ENCODE measurements around the gene PIK3CA.
"Not testable (repeated sequence)": the region's sequence is repeated elsewhere in the genome, so short reads cannot be mapped to it uniquely, and the experiment has no call there.

The PIK3CA gene

DNA sequence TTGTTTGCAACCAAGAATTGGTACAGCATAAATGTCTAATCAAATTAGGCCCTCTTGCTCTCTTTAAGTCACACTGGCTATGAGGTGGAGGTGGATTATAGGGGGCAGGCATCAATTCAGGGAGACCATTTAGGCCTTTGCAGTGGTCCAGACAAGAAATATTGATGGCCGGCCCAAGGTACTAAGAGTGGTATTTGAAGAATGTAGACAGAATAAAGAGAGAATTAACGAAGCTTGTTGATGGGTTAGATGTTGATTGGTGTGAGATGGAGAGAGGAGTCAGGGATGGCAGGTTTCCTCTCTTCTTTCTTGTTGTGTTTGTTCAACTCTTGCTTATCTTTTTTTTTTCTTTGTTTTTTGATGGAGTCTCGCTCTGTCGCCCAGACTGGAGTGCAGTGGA lies 48.5 kb downstream of the PIK3CA start:
- H3K36me3 ChIP-seq (ENCODE audit: control insufficient read depth, insufficient read depth, low read length), result no peaks in the 10 kb centered on the region
- H3K4me1 ChIP-seq, result peaks cover 4% of the 10 kb centered on the region
- no peak overlapping the region for H3K4me3 ChIP-seq (ENCODE audit: low read depth, low read length)
- no peaks in the 10 kb centered on the region for H3K27me3 ChIP-seq (ENCODE audit: control insufficient read depth, insufficient read depth, low read length)
- no peak overlapping the region for H3K4me2 ChIP-seq (ENCODE audit: low read length)
- H2AFZ ChIP-seq, result no peak overlapping the region
- H3K9me3 ChIP-seq (ENCODE audit: control insufficient read depth, low read length), result no peaks in the 10 kb centered on the region
- no peak overlapping the region for H3K9ac ChIP-seq
- no peak overlapping the region for H3K27ac ChIP-seq
- H3K79me2 ChIP-seq, result peaks cover 7% of the 10 kb centered on the region
- TF ChIP-seq CTCF (IDR thresholded peaks at IDR 0.05), result no peak

GRCh38 chr3:179200790-179201189 lies 52.6 kb downstream of the PIK3CA start:
- Histone ChIP-seq H3K27ac (no peak overlapping the region), H3K27me3 (ENCODE audit: control insufficient read depth, insufficient read depth, low read length) (no peaks in the 10 kb centered on the region), H3K9me3 (ENCODE audit: control insufficient read depth, low read length) (no peaks in the 10 kb centered on the region), H3K9ac (no peak overlapping the region), H3K79me2 (no peaks in the 10 kb centered on the region), H3K36me3 (ENCODE audit: control insufficient read depth, insufficient read depth, low read length) (no peaks in the 10 kb centered on the region), H2AFZ (no peak overlapping the region), H3K4me3 (ENCODE audit: low read depth, low read length) (no peak overlapping the region), H3K4me1 (peaks cover 3% of the 10 kb centered on the region), H3K4me2 (ENCODE audit: low read length) (no peak overlapping the region)
- no peak for TF ChIP-seq CTCF (IDR thresholded peaks at IDR 0.05)

GRCh38 chr3:179215550-179215949 lies 67.4 kb downstream of the PIK3CA start:
- not testable (repeated sequence) for H3K27ac ChIP-seq; H3K36me3 ChIP-seq (ENCODE audit: control insufficient read depth, insufficient read depth, low read length); H3K27me3 ChIP-seq (ENCODE audit: control insufficient read depth, insufficient read depth, low read length); H3K9me3 ChIP-seq (ENCODE audit: control insufficient read depth, low read length); H3K79me2 ChIP-seq; H3K4me3 ChIP-seq (ENCODE audit: low read depth, low read length); H2AFZ ChIP-seq; H3K9ac ChIP-seq; H3K4me2 ChIP-seq (ENCODE audit: low read length); H3K4me1 ChIP-seq

DNA sequence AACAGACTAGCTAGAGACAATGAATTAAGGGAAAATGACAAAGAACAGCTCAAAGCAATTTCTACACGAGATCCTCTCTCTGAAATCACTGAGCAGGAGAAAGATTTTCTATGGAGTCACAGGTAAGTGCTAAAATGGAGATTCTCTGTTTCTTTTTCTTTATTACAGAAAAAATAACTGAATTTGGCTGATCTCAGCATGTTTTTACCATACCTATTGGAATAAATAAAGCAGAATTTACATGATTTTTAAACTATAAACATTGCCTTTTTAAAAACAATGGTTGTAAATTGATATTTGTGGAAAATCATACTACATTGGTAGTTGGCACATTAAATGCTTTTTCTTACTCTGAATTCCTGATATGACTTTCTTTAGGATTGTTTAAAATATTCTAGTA lies 70.1 kb downstream of the PIK3CA start:
- H3K79me2 ChIP-seq, result not testable (repeated sequence)

GRCh38 chr3:179223548-179223947 lies 75.4 kb downstream of the PIK3CA start:
- no peaks in the 10 kb centered on the region for H3K9me3 ChIP-seq (ENCODE audit: control insufficient read depth, low read length)
- H2AFZ ChIP-seq, result no peak overlapping the region
- no peak overlapping the region for H3K4me3 ChIP-seq (ENCODE audit: low read depth, low read length)
- no peaks in the 10 kb centered on the region for H3K4me1 ChIP-seq
- TF ChIP-seq CTCF (IDR thresholded peaks at IDR 0.05), result no peak
- no peaks in the 10 kb centered on the region for H3K79me2 ChIP-seq
- H3K27ac ChIP-seq, result no peak overlapping the region
- H3K36me3 ChIP-seq (ENCODE audit: control insufficient read depth, insufficient read depth, low read length), result no peaks in the 10 kb centered on the region
- H3K9ac ChIP-seq, result no peak overlapping the region
- no peaks in the 10 kb centered on the region for H3K27me3 ChIP-seq (ENCODE audit: control insufficient read depth, insufficient read depth, low read length)
- no peak overlapping the region for H3K4me2 ChIP-seq (ENCODE audit: low read length)

More for the DNA sequence above, 70.1 kb downstream of the PIK3CA start:
- not testable (repeated sequence) for H3K27ac ChIP-seq; H3K4me3 ChIP-seq (ENCODE audit: low read depth, low read length); H3K9ac ChIP-seq; H3K36me3 ChIP-seq (ENCODE audit: control insufficient read depth, insufficient read depth, low read length); H2AFZ ChIP-seq; H3K27me3 ChIP-seq (ENCODE audit: control insufficient read depth, insufficient read depth, low read length); H3K9me3 ChIP-seq (ENCODE audit: control insufficient read depth, low read length); H3K4me1 ChIP-seq; H3K4me2 ChIP-seq (ENCODE audit: low read length)

GRCh38 chr3:179224584-179224983 lies 76.4 kb downstream of the PIK3CA start:
- Histone ChIP-seq H3K4me1 (no peaks in the 10 kb centered on the region), H3K79me2 (no peaks in the 10 kb centered on the region), H3K9me3 (ENCODE audit: control insufficient read depth, low read length) (no peaks in the 10 kb centered on the region), H3K36me3 (ENCODE audit: control insufficient read depth, insufficient read depth, low read length) (no peaks in the 10 kb centered on the region), H3K27ac (no peak overlapping the region), H2AFZ (no peak overlapping the region), H3K9ac (no peak overlapping the region), H3K27me3 (ENCODE audit: control insufficient read depth, insufficient read depth, low read length) (no peaks in the 10 kb centered on the region), H3K4me2 (ENCODE audit: low read length) (no peak overlapping the region), H3K4me3 (ENCODE audit: low read depth, low read length) (no peak overlapping the region)
- TF ChIP-seq CTCF (IDR thresholded peaks at IDR 0.05), result no peak
